Measurements from ENCODE around the gene CCDC32. TPM values are rescaled to one million over a fixed set of nuclear protein-coding genes. Genes with fewer than 3 reads are reported as not detected.

CCDC32 gene
- total and polyA plus RNA-seq, 2 of the 13 experiments (the other 11 are each of a cell fraction or from before 2014, with no cell fraction given): 10.8 to 23.2 TPM

DNA sequence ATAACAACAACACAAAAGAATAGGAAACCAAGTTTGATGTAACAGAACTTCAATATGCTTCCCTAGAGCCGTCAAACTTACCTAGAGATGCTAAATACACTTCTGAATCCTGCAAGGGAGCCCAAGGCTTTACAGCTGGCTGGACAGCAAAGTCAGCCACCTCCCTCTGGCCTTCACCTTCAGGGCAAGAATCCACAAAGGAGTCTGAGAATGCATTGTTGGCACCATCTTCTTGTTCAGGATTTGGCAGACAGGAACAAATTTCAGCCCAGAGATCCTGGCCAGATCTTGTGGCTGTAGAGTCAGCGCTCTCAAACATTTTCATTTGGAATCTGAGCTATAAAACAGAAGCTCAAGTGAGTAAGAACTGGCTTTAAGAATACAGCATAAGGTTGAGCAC lies 2.2 kb downstream of the CCDC32 start:
- Histone ChIP-seq H3K27me3 (ENCODE audit: control insufficient read depth in 1 of 2, insufficient read depth in 2 of 2, low read length in 2 of 2) (no peaks in the 10 kb centered on the region), H3K4me1 (ENCODE audit: insufficient read depth, low read length) (peaks cover 35% of the 10 kb centered on the region), H2AFZ (ENCODE audit: low read length) (no peak overlapping the region), H3K27ac (ENCODE audit: extremely low read length, insufficient read depth, low read length) (no peak overlapping the region), H3K4me2 (ENCODE audit: low read depth, low read length) (no peak overlapping the region), H3K9ac (ENCODE audit: insufficient read depth, low read depth, low read length) (no peak overlapping the region), H3K9me3 (ENCODE audit: low read length) (no peaks in the 10 kb centered on the region), H3K79me2 (ENCODE audit: insufficient read depth, low read length) (peaks cover 6% of the 10 kb centered on the region), H3K4me3 (replicated peaks in 1 of 3; ENCODE audit: insufficient read depth in 1 of 3, low read depth in 2 of 3, low read length in 3 of 3) (no peak overlapping the region), H3K36me3 (replicated peaks in 1 of 2; ENCODE audit: control insufficient read depth in 1 of 2, insufficient read depth in 2 of 2, low read length in 2 of 2) (no peaks in the 10 kb centered on the region), H4K20me1 (ENCODE audit: insufficient read depth, low read length) (no peaks in the 10 kb centered on the region)
- no peak for FAIRE-seq
- CTCF ChIA-PET (ENCODE audit: low intra/inter-chr PET ratio, low total read pairs): no interaction called here
- intact Hi-C loops (cut with micrococcal nuclease; ENCODE audit: unreplicated experiment) (no loop called here), in situ Hi-C loops (cut with HindIII; ENCODE audit: extremely low pct_ligation_motif_present, low pct_unique_long_range_greater_than_20kb) (no loop called here)
- no peak for DNase-seq (ENCODE audit: low spot score)
- POLR2A ChIA-PET: no interaction called here
- no TSS peak for BruUV-seq (replicated peaks)
- WGBS (ENCODE audit: low lambda C conversion rate): 100% methylated on average over 2 of the region's 2 CpGs
- ATAC-seq: no peak
- TF ChIP-seq ZNF253 (CRISPR knock-in tag; IDR thresholded peaks at IDR 0.05; ENCODE audit: borderline replicate concordance): no peak
- TF ChIP-seq, protein P1, sequence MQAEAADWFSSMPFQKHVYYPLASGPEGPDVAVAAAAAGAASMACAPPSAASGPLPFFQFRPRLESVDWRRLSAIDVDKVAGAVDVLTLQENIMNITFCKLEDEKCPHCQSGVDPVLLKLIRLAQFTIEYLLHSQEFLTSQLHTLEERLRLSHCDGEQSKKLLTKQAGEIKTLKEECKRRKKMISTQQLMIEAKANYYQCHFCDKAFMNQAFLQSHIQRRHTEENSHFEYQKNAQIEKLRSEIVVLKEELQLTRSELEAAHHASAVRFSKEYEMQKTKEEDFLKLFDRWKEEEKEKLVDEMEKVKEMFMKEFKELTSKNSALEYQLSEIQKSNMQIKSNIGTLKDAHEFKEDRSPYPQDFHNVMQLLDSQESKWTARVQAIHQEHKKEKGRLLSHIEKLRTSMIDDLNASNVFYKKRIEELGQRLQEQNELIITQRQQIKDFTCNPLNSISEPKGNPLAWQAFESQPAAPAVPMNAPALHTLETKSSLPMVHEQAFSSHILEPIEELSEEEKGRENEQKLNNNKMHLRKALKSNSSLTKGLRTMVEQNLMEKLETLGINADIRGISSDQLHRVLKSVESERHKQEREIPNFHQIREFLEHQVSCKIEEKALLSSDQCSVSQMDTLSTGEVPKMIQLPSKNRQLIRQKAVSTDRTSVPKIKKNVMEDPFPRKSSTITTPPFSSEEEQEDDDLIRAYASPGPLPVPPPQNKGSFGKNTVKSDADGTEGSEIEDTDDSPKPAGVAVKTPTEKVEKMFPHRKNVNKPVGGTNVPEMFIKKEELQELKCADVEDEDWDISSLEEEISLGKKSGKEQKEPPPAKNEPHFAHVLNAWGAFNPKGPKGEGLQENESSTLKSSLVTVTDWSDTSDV (CRISPR knock-in tag; IDR thresholded peaks at IDR 0.05): no peak
- TF ChIP-seq ZKSCAN8 (CRISPR knock-in tag; IDR thresholded peaks at IDR 0.05; ENCODE audit: borderline replicate concordance): no peak
- TF ChIP-seq, protein P2, sequence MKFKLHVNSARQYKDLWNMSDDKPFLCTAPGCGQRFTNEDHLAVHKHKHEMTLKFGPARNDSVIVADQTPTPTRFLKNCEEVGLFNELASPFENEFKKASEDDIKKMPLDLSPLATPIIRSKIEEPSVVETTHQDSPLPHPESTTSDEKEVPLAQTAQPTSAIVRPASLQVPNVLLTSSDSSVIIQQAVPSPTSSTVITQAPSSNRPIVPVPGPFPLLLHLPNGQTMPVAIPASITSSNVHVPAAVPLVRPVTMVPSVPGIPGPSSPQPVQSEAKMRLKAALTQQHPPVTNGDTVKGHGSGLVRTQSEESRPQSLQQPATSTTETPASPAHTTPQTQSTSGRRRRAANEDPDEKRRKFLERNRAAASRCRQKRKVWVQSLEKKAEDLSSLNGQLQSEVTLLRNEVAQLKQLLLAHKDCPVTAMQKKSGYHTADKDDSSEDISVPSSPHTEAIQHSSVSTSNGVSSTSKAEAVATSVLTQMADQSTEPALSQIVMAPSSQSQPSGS (CRISPR knock-in tag; IDR thresholded peaks at IDR 0.05): no peak
- TF ChIP-seq RFX5 (IDR thresholded peaks at IDR 0.05; ENCODE audit: low read depth, low read length): no peak
- TF ChIP-seq NCOA1 (CRISPR knock-in tag; IDR thresholded peaks at IDR 0.05): no peak
- TF ChIP-seq, protein P3, sequence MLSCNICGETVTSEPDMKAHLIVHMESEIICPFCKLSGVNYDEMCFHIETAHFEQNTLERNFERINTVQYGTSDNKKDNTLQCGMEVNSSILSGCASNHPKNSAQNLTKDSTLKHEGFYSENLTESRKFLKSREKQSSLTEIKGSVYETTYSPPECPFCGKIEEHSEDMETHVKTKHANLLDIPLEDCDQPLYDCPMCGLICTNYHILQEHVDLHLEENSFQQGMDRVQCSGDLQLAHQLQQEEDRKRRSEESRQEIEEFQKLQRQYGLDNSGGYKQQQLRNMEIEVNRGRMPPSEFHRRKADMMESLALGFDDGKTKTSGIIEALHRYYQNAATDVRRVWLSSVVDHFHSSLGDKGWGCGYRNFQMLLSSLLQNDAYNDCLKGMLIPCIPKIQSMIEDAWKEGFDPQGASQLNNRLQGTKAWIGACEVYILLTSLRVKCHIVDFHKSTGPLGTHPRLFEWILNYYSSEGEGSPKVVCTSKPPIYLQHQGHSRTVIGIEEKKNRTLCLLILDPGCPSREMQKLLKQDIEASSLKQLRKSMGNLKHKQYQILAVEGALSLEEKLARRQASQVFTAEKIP (CRISPR knock-in tag; IDR thresholded peaks at IDR 0.05; ENCODE audit: borderline replicate concordance): no peak
- TF ChIP-seq, protein P4, sequence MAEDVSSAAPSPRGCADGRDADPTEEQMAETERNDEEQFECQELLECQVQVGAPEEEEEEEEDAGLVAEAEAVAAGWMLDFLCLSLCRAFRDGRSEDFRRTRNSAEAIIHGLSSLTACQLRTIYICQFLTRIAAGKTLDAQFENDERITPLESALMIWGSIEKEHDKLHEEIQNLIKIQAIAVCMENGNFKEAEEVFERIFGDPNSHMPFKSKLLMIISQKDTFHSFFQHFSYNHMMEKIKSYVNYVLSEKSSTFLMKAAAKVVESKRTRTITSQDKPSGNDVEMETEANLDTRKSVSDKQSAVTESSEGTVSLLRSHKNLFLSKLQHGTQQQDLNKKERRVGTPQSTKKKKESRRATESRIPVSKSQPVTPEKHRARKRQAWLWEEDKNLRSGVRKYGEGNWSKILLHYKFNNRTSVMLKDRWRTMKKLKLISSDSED (CRISPR knock-in tag; IDR thresholded peaks at IDR 0.05): no peak
- TF ChIP-seq, protein P5, sequence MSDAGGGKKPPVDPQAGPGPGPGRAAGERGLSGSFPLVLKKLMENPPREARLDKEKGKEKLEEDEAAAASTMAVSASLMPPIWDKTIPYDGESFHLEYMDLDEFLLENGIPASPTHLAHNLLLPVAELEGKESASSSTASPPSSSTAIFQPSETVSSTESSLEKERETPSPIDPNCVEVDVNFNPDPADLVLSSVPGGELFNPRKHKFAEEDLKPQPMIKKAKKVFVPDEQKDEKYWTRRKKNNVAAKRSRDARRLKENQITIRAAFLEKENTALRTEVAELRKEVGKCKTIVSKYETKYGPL (CRISPR knock-in tag; IDR thresholded peaks at IDR 0.05): no peak
- TF ChIP-seq, protein P6, sequence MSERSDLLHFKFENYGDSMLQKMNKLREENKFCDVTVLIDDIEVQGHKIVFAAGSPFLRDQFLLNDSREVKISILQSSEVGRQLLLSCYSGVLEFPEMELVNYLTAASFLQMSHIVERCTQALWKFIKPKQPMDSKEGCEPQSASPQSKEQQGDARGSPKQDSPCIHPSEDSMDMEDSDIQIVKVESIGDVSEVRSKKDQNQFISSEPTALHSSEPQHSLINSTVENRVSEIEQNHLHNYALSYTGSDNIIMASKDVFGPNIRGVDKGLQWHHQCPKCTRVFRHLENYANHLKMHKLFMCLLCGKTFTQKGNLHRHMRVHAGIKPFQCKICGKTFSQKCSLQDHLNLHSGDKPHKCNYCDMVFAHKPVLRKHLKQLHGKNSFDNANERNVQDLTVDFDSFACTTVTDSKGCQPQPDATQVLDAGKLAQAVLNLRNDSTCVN (CRISPR knock-in tag; IDR thresholded peaks at IDR 0.05; ENCODE audit: borderline replicate concordance): no peak
- TF ChIP-seq, protein P7, sequence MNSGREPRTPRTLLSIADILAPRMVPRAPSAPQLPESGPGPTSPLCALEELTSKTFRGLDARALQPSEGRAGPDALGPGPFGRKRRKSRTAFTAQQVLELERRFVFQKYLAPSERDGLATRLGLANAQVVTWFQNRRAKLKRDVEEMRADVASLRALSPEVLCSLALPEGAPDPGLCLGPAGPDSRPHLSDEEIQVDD (CRISPR knock-in tag; IDR thresholded peaks at IDR 0.05; ENCODE audit: borderline replicate concordance): no peak
- TF ChIP-seq NPAS2 (CRISPR knock-in tag; IDR thresholded peaks at IDR 0.05; ENCODE audit: borderline replicate concordance): no peak
- TF ChIP-seq YEATS2 (CRISPR knock-in tag; IDR thresholded peaks at IDR 0.05; ENCODE audit: borderline replicate concordance): no peak
